Activated CD4-positive, alpha-beta T cell treated with anti-CD3 and anti-CD28 coated beads for 1 hour (primary cell): Measurements from ENCODE around the gene SLC25A40.
"Not testable (repeated sequence)": the region's sequence is repeated elsewhere in the genome, so short reads cannot be mapped to it uniquely, and the experiment has no call there.

Source experiments
- DNase-seq: peaks from one replicate; pipeline ENCODE4 v3.0.0-alpha.2; 2020

The SLC25A40 gene, protein sequence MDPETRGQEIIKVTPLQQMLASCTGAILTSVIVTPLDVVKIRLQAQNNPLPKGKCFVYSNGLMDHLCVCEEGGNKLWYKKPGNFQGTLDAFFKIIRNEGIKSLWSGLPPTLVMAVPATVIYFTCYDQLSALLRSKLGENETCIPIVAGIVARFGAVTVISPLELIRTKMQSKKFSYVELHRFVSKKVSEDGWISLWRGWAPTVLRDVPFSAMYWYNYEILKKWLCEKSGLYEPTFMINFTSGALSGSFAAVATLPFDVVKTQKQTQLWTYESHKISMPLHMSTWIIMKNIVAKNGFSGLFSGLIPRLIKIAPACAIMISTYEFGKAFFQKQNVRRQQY

GRCh38 chr7:87876040-87876868, at the start of gene SLC25A40, which contains the start of gene DBF4:
TSS of gene SLC25A40 (minus strand) at chr7:87876360. CDS start at chr7:87858727, 17,633 bp downstream.
TSS of gene DBF4 (plus strand) at chr7:87876493. CDS start at chr7:87876733, 240 bp downstream.
- DNase-seq: peak; percentile 87

- not testable (repeated sequence) for DNase-seq
Observed at GRCh38 chr7:87922759-87923395, 46.7 kb upstream of the SLC25A40 start.

DNA sequence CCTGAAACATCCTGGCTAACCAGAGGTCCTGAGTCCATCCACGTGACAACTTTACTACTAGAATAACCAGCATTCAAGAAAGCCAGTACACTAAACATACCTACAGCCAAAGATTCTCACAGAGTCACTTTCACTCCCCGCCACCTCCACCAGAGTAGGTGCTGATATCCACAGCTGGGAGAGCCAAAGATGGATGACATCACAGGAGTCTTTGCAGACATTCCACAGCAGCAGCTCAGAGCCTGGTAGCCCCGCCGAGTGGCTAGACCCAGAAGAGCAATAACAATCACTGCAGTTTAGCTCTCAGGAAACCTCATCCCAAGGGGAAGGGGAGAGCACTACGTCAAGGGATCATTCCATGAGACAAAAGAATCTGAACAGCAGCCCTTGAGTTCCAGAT, 44.4 kb upstream of the SLC25A40 start:
- DNase-seq: no peak

DNA sequence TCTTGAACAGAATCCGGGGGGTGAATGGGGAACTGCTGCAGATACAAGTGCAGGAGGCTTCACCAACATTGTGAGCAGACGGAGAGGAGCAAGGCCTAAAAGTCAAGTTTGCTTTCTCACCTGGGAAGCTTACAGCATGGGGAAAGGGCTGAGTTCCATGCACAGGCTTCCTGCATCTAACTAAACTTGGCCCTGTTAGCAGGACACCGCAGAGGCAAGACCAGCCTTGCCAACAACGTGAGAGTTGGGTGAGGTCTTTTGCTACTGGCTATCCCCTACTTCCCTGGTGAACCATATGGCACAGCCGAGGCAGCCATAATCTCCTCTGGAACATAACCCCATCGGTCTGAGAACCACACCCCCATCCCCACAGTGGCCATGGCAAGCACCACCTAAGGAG, 43.7 kb upstream of the SLC25A40 start:
- no peak for DNase-seq

DNA sequence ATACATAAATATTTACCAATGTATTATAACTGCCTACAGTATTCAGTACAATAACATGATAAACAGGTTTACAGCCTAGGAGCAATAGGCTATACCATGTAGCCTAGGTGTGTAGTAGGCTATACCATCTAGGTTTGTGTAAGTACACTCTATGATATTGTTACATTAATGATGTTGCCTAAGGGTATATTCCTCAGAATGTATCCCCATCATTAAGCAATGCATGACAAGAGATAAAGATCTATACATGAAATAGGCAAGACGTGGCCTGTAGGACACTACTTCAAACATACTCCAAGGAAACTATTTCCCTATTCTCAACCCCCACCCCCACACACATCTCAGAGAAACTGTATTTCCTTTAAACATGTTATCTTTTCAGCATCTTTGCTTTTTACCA, 42.6 kb upstream of the SLC25A40 start:
- DNase-seq: no peak

GRCh38 chr7:87912121-87912520, 36.0 kb upstream of the SLC25A40 start:
- DNase-seq: no peak

GRCh38 chr7:87908814-87909213, 32.7 kb upstream of the SLC25A40 start:
- not testable (repeated sequence) for DNase-seq

DNA sequence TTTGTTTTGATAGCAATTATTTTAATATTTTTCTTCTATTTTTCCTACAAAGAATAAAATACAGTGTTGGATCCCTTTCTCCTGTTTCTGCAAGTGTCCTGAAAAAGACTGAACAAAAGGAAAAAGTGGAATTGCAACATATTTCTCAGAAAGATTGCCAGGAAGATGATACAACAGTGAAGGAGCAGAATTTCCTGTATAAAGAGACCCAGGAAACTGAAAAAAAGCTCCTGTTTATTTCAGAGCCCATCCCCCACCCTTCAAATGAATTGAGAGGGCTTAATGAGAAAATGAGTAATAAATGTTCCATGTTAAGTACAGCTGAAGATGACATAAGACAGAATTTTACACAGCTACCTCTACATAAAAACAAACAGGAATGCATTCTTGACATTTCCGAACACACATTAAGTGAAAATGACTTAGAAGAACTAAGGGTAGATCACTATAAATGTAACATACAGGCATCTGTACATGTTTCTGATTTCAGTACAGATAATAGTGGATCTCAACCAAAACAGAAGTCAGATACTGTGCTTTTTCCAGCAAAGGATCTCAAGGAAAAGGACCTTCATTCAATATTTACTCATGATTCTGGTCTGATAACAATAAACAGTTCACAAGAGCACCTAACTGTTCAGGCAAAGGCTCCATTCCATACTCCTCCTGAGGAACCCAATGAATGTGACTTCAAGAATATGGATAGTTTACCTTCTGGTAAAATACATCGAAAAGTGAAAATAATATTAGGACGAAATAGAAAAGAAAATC, 31.2 kb upstream of the SLC25A40 start:
- not testable (repeated sequence) for DNase-seq

GRCh38 chr7:87899255-87899654, 23.1 kb upstream of the SLC25A40 start:
- no peak for DNase-seq

GRCh38 chr7:87895363-87895762, 19.2 kb upstream of the SLC25A40 start:
- DNase-seq: no peak

- DNase-seq: no peak
Observed at GRCh38 chr7:87886875-87887274, 10.7 kb upstream of the SLC25A40 start.

- DNase-seq: no peak
Observed at GRCh38 chr7:87885018-87885417, 8.9 kb upstream of the SLC25A40 start.

GRCh38 chr7:87882151-87882937, 6.2 kb upstream of the SLC25A40 start:
- no peak for DNase-seq

GRCh38 chr7:87878208-87878735, 2.1 kb upstream of the SLC25A40 start:
- no peak for DNase-seq

GRCh38 chr7:87877366-87878040, 1.3 kb upstream of the SLC25A40 start:
- no peak for DNase-seq

GRCh38 chr7:87876869-87877234, 692 bp upstream of the SLC25A40 start:
- DNase-seq: peak; percentile 19

GRCh38 chr7:87875151-87876039, 765 bp downstream of the SLC25A40 start:
- no peak for DNase-seq

DNA sequence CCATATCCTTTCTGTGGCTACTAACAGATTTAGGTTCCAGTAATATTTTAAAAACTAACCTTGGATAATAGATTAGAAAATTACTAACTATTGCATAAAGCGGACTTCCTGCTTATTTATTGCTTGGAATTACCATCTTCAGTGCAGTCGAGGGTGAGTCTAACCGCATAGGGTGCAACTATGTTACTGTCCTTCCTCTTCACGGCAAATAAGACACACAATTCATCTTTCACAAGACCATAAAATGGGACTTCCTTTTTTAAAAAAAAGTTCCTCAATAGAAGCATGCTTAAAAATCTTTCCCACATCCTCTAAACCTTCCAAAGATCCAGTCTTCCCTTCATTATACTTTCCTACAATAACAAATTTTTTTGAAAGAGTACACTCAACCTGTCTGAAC, 2.1 kb downstream of the SLC25A40 start:
- no peak for DNase-seq

- DNase-seq: not testable (repeated sequence)
Observed at GRCh38 chr7:87873328-87873727, 2.8 kb downstream of the SLC25A40 start.

- DNase-seq: no peak
Observed at GRCh38 chr7:87872346-87872745, 3.8 kb downstream of the SLC25A40 start.
